ENCODE data around the gene SMARCD2.

The SMARCD2 gene

DNA sequence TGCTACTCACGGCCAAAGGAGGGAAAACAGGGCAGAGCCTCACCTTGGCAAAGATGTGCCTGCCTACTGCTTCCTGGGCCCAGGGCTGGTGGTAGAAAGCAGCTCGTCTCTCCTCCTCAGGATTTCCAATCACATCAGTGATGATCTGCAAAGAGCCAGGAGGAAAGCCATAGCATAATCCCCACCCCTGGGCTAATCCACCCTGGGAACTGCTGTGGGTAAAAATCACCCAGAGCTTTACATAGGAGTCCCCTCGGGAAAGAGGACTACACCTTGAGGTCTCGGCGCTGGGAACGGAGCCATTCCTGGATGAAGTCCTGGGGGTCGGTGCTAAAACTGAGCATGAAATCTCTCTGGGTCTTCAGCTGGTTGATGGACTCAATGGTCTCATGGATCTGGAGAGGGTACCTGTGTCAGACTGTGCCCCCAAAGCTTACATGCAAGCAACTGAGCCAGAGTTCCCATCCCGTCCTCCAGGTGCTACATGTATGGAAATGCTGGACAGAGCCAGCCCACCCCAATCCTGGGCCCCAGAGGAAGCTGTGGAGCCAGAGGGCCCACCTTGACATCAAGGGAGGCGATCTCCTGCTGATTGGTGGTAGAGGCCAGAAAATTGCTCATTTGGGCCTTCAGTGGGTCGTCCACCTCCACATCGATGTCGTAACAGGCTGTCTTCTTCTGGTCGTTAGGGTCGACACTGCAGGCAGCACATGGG, 9.3 kb downstream of the SMARCD2 start:
- in situ Hi-C loops (cut with HindIII; ENCODE audit: low sequenced_read_pairs) = no loop called here

DNA sequence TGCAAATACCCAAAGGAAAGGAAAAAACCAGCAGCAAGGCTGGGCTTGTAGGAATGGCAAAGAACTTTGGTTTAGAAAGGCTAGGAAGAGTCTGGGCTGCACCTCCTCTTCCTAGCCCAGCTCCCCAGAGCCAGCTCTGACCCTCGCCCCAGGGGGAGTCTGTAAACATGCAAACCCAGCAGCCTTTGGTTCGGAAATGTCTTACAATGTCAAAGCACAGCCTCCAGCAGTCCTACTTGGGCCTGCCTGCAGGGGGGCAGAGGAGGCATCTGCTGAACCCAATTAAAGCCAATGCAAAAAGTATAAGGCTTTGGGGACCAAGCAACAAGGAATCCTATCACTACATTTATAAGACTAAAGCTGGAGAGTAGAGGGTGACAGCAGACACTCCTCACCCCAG, 10.0 kb downstream of the SMARCD2 start:
- in situ Hi-C loops (cut with HindIII; ENCODE audit: low sequenced_read_pairs) = no loop called here

DNA sequence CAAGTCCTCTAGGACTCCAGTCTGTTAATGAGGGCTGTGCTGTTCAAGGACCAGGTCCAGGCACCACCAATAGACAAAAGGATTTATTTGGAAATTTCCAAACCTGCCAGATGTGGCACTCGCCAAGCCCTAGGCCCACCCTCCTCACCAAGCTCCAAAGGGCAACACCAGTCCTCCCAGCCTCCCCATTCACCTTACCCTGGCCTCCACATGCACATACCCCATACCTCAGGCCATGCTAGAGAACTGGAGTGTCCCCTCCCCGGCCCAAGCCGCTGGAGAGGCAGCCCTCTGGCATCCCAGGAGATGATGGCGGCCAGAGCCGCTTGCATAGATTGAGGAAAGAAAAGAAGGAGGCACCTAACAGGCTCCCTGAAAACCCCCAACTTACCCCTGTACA, 10.5 kb downstream of the SMARCD2 start:
- in situ Hi-C loops (cut with HindIII; ENCODE audit: low sequenced_read_pairs) = no loop called here

DNA sequence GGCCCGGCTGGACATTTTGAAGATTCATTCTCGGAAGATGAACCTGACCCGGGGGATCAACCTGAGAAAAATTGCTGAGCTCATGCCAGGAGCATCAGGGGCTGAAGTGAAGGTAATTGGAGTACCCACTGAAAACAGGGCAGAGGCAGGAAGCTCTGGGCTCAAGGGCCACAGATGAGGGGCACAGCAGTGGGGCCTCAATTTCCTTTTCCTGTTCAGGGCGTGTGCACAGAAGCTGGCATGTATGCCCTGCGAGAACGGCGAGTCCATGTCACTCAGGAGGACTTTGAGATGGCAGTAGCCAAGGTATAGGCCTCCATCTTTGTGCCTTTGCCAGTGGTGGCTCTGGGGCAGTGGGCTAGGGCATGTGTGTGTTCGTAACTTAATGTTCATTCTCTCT, 11.0 kb downstream of the SMARCD2 start:
- in situ Hi-C loops (cut with HindIII; ENCODE audit: low sequenced_read_pairs) = no loop called here

DNA sequence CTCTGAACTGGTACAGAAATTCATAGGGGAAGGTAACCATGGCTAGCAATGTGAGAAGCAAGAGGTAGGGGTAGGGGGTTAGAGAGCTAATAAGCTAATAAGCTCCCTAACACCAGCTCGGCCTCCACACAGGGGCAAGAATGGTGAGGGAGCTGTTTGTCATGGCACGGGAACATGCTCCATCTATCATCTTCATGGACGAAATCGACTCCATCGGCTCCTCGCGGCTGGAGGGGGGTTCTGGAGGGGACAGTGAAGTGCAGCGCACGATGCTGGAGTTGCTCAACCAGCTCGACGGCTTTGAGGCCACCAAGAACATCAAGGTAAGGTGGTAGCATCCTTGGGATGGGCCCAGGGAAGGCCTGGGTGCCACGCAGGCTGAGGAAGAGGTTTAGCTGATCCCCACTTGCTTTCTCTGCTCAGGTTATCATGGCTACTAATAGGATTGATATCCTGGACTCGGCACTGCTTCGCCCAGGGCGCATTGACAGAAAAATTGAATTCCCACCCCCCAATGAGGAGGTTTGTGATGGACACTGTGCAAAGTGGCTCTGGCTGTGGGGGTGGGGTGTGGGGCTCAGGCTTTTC, 11.5 kb downstream of the SMARCD2 start:
- in situ Hi-C loops (cut with HindIII; ENCODE audit: low sequenced_read_pairs) = no loop called here

DNA sequence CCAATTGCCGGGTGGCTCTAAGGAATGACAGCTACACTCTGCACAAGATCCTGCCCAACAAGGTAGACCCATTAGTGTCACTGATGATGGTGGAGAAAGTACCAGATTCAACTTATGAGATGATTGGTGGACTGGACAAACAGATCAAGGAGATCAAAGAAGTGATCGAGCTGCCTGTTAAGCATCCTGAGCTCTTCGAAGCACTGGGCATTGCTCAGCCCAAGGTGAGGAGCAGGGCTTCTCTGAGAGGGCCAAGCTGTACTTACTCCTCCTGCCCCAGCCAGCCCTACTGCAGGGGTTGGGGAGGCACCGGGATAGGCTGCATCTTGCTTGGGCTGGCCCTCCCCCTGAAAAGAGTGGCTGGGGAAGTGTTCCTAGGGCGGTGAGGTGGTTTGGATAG, 12.2 kb downstream of the SMARCD2 start:
- in situ Hi-C loops (cut with HindIII; ENCODE audit: low sequenced_read_pairs) = no loop called here

DNA sequence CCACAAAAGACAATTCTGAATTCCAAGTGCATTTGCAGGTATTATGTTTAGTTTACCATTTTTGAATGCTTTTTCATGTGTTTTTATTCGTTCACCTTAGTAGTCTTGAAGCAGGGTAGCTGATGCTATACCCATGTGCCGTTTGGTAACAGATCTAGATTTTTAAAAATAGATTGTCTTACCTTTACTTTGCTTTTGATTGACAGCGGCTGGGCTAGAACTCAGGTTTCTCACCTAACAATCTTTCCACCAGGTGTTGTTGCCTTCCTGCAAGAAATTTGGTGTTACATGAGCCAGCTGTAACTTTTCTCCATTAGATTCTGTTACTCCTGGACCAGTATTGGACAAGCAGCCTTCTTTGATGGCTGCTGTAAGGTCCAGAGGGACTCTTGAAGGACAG, 13.5 kb downstream of the SMARCD2 start:
- in situ Hi-C loops (cut with HindIII; ENCODE audit: low sequenced_read_pairs) = no loop called here

DNA sequence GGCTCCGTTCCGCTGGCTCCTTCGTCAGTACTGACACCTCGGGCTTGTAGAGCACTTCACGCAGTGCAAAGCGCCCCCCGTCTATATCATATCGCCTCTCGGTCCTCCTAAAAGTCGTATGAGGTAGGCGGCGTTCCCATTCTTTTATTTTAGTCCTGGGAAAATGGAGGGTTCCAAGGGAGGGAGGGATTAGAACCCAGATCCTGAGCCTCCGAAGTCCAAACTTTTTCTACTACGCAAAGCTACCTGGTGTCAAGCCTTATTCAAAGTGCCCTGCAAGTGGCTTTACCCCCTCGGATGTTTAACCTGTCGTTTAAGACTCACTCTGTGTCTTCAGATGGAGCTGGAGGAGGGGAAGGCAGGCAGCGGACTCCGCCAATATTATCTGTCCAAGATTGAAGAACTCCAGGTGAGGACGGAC, 14.7 kb downstream of the SMARCD2 start:
- in situ Hi-C loops (cut with HindIII; ENCODE audit: low sequenced_read_pairs) = no loop called here

DNA sequence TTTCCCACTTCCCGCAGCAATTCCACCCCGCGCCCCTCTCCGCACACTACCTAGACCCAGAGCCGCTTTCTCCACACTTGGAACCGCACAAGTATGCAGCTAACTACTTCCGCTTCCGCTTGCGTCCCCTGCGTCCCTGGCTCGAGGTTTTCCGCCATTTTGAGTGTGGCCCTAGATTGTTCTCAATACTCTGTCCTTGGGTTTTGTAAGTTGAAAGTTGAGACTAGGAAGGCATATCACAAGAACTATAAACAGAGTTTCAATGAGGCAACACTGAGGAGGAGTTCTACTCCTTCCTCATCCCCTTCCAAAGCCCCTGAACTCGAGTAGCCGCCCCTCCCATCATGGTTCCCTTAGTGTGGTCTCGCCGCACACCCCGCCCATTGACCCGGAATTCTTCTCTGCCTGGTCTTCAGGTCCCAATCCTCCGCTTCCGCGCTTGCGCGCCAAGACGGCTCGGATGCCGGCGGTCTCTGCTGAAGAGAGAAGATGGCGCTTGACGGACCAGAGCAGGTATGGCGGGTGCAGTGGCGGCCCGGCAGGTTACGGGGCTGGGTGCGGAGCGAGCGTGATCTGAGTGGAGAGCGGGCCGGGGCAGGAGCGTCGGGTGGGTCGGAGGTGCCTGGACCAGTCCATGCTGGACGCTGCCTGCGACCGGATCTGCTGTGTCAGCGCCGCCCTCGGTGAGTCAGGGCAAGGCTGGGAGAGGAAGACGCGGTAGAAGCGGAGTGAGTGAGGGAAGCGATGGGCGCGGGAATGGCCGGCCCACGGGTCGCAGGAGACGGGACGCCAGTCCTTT, 15.3 kb downstream of the SMARCD2 start, which contains the start of the genes FTSJ3 and PSMC5:
TSS of gene FTSJ3 (minus strand) at position 662 of the 799 bp plus-strand sequence. CDS start 761 bp downstream, outside the sequence.
TSS of gene PSMC5 (plus strand) at position 430 of the 799 bp plus-strand sequence. CDS start at position 490, 60 bp downstream.
- in situ Hi-C loops (cut with HindIII; ENCODE audit: low sequenced_read_pairs) = no loop called here

DNA sequence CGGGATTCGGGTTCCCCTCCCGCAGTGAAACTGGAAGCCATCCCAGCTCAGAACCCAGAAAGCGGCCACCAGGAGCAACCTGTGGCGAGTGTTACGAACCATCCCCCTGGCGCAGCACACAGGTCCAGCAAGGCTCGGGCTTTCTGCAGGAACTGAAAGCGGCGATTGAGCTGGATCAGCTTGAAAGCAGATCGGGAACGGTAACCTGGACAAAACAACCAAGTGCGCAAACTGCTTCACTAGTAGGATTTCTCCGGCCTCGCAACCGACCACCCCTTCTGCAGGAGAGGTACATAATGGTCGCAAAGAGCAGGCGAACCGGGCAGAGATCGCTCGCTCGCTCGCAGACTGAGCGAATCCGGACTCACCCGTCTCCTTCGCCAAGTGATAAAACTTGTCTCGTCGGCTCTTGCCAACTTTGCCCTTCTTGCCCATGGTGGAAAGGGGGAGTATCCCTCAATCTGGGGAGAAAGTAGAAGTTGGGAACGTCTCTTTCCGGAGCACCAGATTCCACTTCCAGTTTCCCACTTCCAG, 15.9 kb downstream of the SMARCD2 start:
- in situ Hi-C loops (cut with HindIII; ENCODE audit: low sequenced_read_pairs) = no loop called here

DNA sequence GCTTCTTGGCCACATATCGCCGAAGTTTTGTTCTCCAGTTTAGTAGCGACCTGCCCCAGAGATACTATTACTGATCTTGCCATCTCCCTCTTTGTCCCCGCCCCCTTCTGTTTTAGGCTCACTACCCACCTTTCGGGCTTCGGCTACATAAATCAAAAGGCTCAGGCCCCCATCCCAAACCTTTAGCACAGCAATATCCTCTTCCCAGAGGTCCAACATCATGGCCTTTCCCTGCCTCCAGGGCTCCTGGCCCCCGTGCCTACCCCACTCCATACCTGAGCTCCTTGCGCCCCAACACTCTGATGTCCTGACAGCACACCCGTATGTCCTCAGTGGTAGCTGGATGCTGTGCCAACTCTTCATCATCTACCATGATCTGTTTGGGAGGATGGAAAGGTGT, 18.1 kb downstream of the SMARCD2 start:
- in situ Hi-C loops (cut with HindIII; ENCODE audit: low sequenced_read_pairs) = no loop called here

DNA sequence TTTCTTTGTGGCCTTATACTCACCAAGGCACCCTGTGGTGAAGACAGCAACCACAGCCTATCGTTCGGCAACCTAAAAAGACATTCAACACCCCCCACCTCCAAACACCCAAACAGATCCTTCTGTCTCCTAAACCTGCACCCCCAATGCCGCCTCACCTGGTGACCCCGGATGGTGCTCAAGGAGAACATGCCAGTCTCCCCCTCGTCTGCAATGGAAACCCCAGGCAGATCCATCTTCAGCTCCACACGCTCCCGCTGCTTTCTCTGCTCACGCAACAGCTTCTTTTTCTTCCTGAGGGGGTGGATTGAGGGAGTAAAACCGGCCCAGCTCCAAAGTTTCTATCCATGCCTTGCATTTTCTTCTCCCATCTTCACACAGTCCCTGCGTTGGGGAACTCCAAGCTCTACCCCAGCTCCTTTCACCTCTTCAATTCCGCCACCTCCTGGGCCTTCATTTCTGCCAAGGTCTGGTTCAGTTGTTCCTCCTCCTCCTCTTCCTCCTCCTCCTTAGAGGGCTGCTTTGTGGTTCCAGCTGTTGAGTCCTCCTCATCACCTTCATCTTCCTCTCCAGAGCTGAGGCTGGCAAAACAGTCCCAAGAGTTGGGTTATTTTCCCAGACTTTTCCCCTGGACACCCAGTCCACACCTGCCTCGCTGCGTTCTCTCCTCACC, 18.7 kb downstream of the SMARCD2 start:
- in situ Hi-C loops (cut with HindIII; ENCODE audit: low sequenced_read_pairs) = no loop called here

DNA sequence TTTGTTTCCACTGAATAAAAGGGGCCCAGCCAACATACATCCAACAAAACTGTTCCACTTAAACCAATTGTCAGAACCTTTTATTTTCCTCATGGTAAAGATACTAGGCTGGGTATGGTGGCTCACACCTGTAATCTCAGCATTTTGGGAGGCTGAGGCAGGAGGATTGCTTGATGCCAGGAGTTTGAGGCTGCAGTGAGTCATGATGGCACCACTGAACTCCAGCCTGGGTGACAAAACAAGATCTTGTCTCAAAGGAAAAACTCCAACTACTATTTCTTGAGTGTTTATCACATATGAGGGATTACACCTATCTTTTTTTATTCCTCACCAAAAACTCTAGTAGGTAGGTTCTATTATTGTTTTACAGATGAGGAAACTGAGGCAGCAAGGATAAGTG, 19.9 kb downstream of the SMARCD2 start:
- in situ Hi-C loops (cut with HindIII; ENCODE audit: low sequenced_read_pairs) = no loop called here

DNA sequence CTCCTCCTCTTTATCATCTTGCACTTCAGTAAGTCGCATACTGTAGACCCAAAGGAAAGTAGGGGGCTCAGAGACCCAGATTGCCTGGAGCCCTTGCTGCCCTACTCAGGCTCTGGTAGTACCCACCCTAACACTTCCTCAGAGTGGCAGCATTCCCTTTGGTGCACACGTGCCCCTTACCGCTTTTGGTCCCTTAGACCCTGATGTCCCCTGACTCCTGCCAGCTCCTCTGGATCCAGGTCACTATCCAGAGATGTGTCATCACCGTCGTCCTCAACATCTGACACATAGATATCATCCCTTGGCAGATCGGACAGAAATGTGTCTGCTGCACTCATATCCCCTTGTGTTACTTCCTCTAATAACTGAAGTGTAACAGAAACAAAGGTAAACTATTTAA, 20.7 kb downstream of the SMARCD2 start:
- in situ Hi-C loops (cut with HindIII; ENCODE audit: low sequenced_read_pairs) = no loop called here

DNA sequence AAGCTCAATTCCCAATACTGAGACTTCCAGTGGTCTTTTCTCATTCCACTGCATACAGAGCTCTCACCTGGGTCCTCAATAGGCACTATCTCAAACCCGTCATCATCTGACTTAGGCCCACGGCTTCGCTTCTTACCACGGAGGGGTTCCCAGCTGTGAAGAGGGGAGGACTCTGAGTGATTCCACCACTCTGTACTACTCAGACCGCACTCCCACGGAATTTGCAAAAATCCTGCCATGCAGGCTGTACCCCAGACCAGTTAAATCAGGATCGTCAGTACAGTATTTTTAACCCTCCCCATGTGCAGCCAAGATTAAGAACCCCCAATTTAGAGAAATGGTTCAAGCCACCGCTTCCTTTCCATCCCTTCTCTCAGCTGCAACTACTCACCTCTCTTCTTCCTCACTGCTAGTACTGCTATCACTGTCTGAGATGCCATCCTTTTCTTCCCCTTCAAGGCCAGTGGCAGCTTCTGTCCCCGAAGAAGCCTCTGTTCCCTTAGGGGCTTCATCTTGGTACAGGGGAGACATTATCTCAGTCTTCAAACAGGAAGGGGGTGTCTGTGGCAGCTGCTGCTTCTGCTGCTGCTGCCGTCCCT, 21.4 kb downstream of the SMARCD2 start:
- in situ Hi-C loops (cut with HindIII; ENCODE audit: low sequenced_read_pairs) = no loop called here

DNA sequence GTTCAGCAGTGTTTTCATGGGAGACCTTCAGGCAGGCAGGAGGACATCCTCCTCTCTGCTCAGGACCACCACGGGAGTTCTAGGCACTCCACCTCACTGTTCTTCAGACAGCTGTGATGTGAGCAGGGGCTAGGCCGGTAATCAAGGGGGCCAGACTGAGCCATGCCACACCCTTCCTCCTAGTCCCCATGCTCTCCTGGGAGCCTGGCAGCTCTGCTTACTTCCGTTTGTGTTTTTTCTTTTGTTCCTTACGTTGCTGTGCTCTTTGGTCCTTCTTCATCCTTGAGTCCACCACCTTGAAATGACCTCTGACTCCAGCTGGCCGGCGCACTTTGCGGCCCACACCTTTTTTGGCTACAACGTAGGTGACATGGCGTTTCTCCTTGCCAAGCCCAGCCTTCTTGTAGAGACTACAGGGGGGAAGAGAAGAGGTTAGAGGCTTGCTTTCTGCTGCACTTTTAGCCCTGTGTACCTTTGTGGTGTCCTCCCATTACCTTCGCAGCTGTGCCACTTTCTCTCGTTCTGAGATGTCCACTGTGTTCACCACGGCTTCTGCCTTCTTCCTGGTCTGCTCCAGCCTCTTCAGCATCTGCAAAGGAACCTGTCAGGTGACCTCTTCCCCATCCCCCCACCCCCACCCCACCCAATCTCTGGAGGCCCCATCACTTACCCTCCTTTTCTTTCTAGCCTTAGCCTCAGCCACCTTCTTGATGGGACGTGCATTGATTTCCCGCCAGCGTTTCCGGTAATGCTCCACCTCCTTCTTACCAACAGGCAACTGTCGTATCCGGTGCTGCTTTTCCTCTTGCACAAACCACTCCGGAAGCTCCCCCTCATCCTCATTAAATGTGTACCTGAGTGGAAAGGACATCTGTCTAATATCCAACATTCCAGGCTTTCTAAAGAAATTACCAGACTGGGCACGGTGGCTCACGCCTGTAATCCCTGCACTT, 22.6 kb downstream of the SMARCD2 start:
- in situ Hi-C loops (cut with HindIII; ENCODE audit: low sequenced_read_pairs) = loop anchor here (5.0 kb wide), 1 partner anchor 38 kb away; no protein-coding TSS in a partner anchor

DNA sequence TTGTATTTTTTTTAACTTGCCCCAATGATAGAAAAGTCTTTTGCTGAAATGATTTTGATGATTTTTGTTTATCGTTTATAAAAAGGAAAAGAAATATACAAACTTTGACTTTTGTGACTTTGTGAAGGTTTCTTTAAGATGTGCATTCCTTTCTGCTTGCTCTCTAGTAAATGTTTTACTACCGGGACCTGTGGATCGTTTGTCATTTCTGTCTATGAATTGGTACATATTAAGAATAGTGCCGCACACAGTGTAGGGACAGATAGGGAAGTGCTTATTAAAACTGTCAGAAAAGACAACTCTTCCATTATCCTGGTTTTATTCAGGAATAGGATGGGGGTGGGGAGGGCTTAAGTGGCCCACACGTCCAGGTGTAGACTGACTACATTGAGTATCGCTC, 23.4 kb downstream of the SMARCD2 start:
- in situ Hi-C loops (cut with HindIII; ENCODE audit: low sequenced_read_pairs) = loop anchor here (5.0 kb wide), 1 partner anchor 37 kb away; no protein-coding TSS in a partner anchor

DNA sequence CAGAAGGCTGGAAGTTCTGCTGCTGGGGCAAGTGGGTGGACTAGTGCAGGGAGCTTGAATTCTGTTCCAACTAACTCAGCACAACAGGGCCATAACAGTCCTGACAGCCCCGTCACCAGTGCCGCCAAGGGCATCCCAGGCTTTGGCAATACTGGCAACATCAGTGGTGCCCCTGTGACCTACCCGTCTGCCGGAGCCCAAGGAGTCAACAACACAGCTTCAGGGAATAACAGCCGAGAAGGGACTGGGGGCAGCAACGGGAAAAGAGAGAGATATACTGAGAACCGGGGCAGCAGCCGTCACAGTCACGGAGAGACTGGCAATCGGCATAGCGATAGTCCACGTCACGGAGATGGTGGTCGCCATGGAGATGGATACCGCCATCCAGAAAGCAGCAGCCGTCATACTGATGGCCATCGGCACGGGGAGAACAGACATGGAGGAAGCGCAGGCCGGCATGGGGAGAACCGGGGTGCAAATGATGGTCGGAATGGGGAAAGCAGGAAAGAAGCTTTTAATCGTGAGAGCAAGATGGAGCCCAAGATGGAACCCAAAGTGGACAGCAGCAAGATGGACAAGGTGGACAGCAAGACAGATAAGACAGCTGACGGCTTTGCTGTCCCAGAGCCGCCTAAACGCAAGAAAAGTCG, 24.6 kb downstream of the SMARCD2 start:
- in situ Hi-C loops (cut with HindIII; ENCODE audit: low sequenced_read_pairs) = loop anchor here (5.0 kb wide), 1 partner anchor 36 kb away; no protein-coding TSS in a partner anchor

DNA sequence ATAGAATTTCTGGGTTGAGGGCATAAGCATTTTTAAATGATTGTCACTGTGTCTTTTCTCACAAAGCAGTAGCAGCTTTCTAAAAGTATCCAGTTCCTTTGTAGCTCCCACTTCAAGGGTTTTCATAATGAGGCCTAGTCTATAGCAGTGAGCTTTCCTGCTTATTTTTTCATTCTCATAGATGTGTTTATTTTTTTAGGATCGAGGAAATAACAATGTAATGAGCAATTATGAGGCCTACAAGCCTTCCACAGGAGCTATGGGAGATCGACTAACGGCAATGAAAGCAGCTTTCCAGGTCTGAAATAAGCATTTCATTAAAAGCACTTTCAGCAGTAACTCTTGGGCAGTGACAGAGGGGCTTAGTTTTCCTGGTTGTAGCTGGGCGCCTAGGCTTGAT, 25.8 kb downstream of the SMARCD2 start:
- in situ Hi-C loops (cut with HindIII; ENCODE audit: low sequenced_read_pairs) = loop anchor here (5.0 kb wide), 1 partner anchor 34 kb away; no protein-coding TSS in a partner anchor

Data from DLD1 (cell line).